ENCODE results near the gene PODXL. TPM values are rescaled to one million over a fixed set of nuclear protein-coding genes. Genes with fewer than 3 reads are reported as not detected.

The PODXL gene
- total and polyA plus RNA-seq, 2 of the 8 experiments (the other 6 are each of a cell fraction or from before 2014, with no cell fraction given): 638 to 925 TPM

GRCh38 chr7:131529617-131530016 lies 26.8 kb downstream of the PODXL start:
- no peak overlapping the region for H2AFZ ChIP-seq (ENCODE audit: low read length)
- no peak overlapping the region for H3K9ac ChIP-seq (replicated peaks in 1 of 4; ENCODE audit: extremely low read depth in 1 of 4, low read depth in 3 of 4, low read length in 3 of 4)
- DNase-seq (ENCODE audit: low read depth in 1 of 2, low spot score in 2 of 2) (no peak), FAIRE-seq (no peak)
- H3K18ac ChIP-seq (ENCODE audit: extremely low read depth, low read length): no peak overlapping the region
- ChIA-PET POLR2A (ENCODE audit: partially characterized antibody) (interaction anchor here (1.0 to 6.9 kb wide), 2 partner anchors 8 kb away, joined by 3 to 28 read pairs; no protein-coding TSS in a partner anchor), CTCF (ENCODE audit: partially characterized antibody) (interaction anchor here (0.6 to 11.9 kb wide), 4 partner anchors 20 to 125 kb away, joined by 3 to 154 read pairs (median 4); no protein-coding TSS in a partner anchor)
- H3K27me3 ChIP-seq (replicated peaks in 1 of 4; ENCODE audit: control insufficient read depth in 3 of 4, extremely low read depth in 1 of 4, insufficient read depth in 3 of 4, low read length in 3 of 4): no peaks in the 10 kb centered on the region
- no peak overlapping the region for H3K14ac ChIP-seq (ENCODE audit: insufficient read length)
- H2BK5ac ChIP-seq (ENCODE audit: low read depth, low read length): no peak overlapping the region
- no peak overlapping the region for H3K4ac ChIP-seq (replicated peaks; ENCODE audit: insufficient read length, low read depth, low read length)
- no peak overlapping the region for H3K4me3 ChIP-seq (ENCODE audit: extremely low read depth in 1 of 4, insufficient read depth in 2 of 4, low read depth in 3 of 4, low read length in 4 of 4)
- H2BK20ac ChIP-seq (ENCODE audit: low read length): no peak overlapping the region
- no peaks in the 10 kb centered on the region for H3K9me3 ChIP-seq (ENCODE audit: insufficient read depth in 2 of 2, low read depth in 1 of 2, low read length in 1 of 2)
- peaks cover 2 to 73% (median 7%) of the 10 kb centered on the region in 4 experiments; a peak in 7 of 8 replicates for H3K36me3 ChIP-seq (ENCODE audit: control insufficient read depth in 2 of 4, insufficient read depth in 4 of 4, low read length in 3 of 4)
- H3K4me2 ChIP-seq (ENCODE audit: insufficient read depth in 1 of 2, low read depth in 2 of 2, low read length in 2 of 2): no peak overlapping the region; a peak in 1 of 4 replicates
- H3K79me2 ChIP-seq (ENCODE audit: control insufficient read depth in 1 of 2, insufficient read depth in 2 of 2, low read length in 2 of 2): peaks cover 43 to 96% of the 10 kb centered on the region in 2 experiments
- no peak overlapping the region for H2BK15ac ChIP-seq (ENCODE audit: low read length)
- peak; percentile 5; the same call in 1 of the 2 replicates for TF ChIP-seq POLR2AphosphoS5 (IDR thresholded peaks at IDR 0.05; ENCODE audit: low read depth, low read length)
- TF ChIP-seq RAD21 (IDR thresholded peaks at IDR 0.05 in 1 of 2, conservative IDR thresholded peaks at IDR 0.05 in 1 of 2; ENCODE audit: low read depth in 2 of 2, low read length in 2 of 2): no peak
- peak; percentile 27 to 37; a peak in 2 of 3 replicates for TF ChIP-seq POLR2A (IDR thresholded peaks at IDR 0.05; ENCODE audit: control extremely low read depth in 1 of 2, low read depth in 2 of 2, low read length in 2 of 2)
- TF ChIP-seq SIX5 (IDR thresholded peaks at IDR 0.05; ENCODE audit: low read depth, low read length): no peak
- no peak for TF ChIP-seq CTCF (IDR thresholded peaks at IDR 0.05; ENCODE audit: control extremely low read depth in 1 of 3, insufficient read depth in 1 of 3, low read depth in 1 of 3, low read length in 3 of 3)
- no peak for TF ChIP-seq POU5F1 (IDR thresholded peaks at IDR 0.05; ENCODE audit: low read depth, low read length)
- no peaks in the 10 kb centered on the region for H3K23me2 ChIP-seq (ENCODE audit: low read depth, low read length)
- no peak overlapping the region for H4K5ac ChIP-seq (ENCODE audit: insufficient read length, low read depth, low read length)
- H2BK120ac ChIP-seq (replicated peaks; ENCODE audit: low read depth, low read length): no peak overlapping the region
- peaks cover 55 to 58% of the 10 kb centered on the region in 2 experiments for H4K20me1 ChIP-seq (replicated peaks in 1 of 2; ENCODE audit: control insufficient read depth in 1 of 2, insufficient read depth in 2 of 2, low read length in 2 of 2)
- WGBS, 2 experiments (ENCODE audit: extremely low coverage in 1 of 2, insufficient coverage in 1 of 2, insufficient read length in 1 of 2, insufficient replicate concordance in 2 of 2, low coverage in 1 of 2, low lambda C conversion rate in 2 of 2, missing lambda C conversion rate in 1 of 2): 89% methylated on average over 9 of the region's 11 CpGs; no CpG with 5 or more reads in 1 of the 2 experiments
- no peak overlapping the region for H4K8ac ChIP-seq (ENCODE audit: extremely low read depth, insufficient read depth, low read length)
- H2BK12ac ChIP-seq (ENCODE audit: low read depth, low read length): no peak overlapping the region
- no peak overlapping the region for H3K23ac ChIP-seq (ENCODE audit: insufficient read length)
- H3K56ac ChIP-seq (replicated peaks; ENCODE audit: insufficient read length, low read depth, low read length): no peak overlapping the region
- peaks cover 6 to 33% (median 18%) of the 10 kb centered on the region in 4 experiments for H3K4me1 ChIP-seq (replicated peaks in 1 of 4; ENCODE audit: control insufficient read depth in 3 of 4, insufficient read depth in 4 of 4, low read length in 3 of 4)
- H4K91ac ChIP-seq (replicated peaks; ENCODE audit: insufficient read length, low read length): no peak overlapping the region
- H2AK5ac ChIP-seq (ENCODE audit: low read depth, low read length): no peak overlapping the region
- H3K27ac ChIP-seq (ENCODE audit: low read depth, low read length): no peak overlapping the region
- H3K79me1 ChIP-seq (ENCODE audit: low read depth, low read length): peaks cover 21% of the 10 kb centered on the region

Data from H1 (cell line).